HEK293 (cell line): ENCODE results near the gene LPAR6.

Source experiments
- SP2 ChIP-seq: fragments of 450-650 bp; formaldehyde crosslinking; IDR thresholded peaks from 2 replicates; pipeline ENCODE4 v1.5.1; 2016; ENCODE audit warnings: missing biosample characterization, missing genetic modification characterization
- ZBTB1 ChIP-seq: fragments of 450-650 bp; formaldehyde crosslinking; IDR thresholded peaks from 2 replicates; pipeline ENCODE4 v1.5.1; 2016; ENCODE audit warnings: missing biosample characterization, missing genetic modification characterization
- ZNF23 ChIP-seq: fragments of 450-650 bp; formaldehyde crosslinking; IDR thresholded peaks from 2 replicates; pipeline ENCODE4 v1.5.1; 2016; ENCODE audit warnings: missing biosample characterization, missing genetic modification characterization, borderline replicate concordance
- ZNF501 ChIP-seq: fragments of 450-650 bp; formaldehyde crosslinking; IDR thresholded peaks from 2 replicates; pipeline ENCODE4 v1.5.1; 2016; ENCODE audit warnings: missing biosample characterization, missing genetic modification characterization
- ZNF529 ChIP-seq: fragments of 450-650 bp; formaldehyde crosslinking; IDR thresholded peaks from 2 replicates; pipeline ENCODE4 v1.5.1; 2017; ENCODE audit warnings: missing genetic modification characterization, missing biosample characterization; ENCODE audit not compliant: insufficient replicate concordance
- ZNF549 ChIP-seq: fragments of 450-650 bp; IDR thresholded peaks from 2 replicates; pipeline ENCODE4 v1.5.1; 2018; ENCODE audit warnings: missing biosample characterization, missing genetic modification characterization, mild to moderate bottlenecking, inconsistent platforms, moderate library complexity
- TF ChIP-seq, protein P1 (sequence below): fragments of 450-650 bp; formaldehyde crosslinking; IDR thresholded peaks from 2 replicates; pipeline ENCODE4 v1.5.1; 2016; ENCODE audit warnings: missing biosample characterization, missing genetic modification characterization
- TF ChIP-seq, protein P2 (sequence below): fragments of 450-650 bp; formaldehyde crosslinking; optimal IDR thresholded peaks from 2 replicates; pipeline ENCODE3; 2016; ENCODE audit warnings: missing biosample characterization, mild to moderate bottlenecking, missing genetic modification characterization

- TF ChIP-seq ZNF23 (tag by site-specific recombination) (no peak), ZNF549 (no peak), ZNF529 (tag by site-specific recombination) (no peak), ZBTB1 (tag by site-specific recombination) (no peak), SP2 (tag by site-specific recombination) (no peak), ZNF501 (tag by site-specific recombination) (no peak)
- TF ChIP-seq, protein P1, sequence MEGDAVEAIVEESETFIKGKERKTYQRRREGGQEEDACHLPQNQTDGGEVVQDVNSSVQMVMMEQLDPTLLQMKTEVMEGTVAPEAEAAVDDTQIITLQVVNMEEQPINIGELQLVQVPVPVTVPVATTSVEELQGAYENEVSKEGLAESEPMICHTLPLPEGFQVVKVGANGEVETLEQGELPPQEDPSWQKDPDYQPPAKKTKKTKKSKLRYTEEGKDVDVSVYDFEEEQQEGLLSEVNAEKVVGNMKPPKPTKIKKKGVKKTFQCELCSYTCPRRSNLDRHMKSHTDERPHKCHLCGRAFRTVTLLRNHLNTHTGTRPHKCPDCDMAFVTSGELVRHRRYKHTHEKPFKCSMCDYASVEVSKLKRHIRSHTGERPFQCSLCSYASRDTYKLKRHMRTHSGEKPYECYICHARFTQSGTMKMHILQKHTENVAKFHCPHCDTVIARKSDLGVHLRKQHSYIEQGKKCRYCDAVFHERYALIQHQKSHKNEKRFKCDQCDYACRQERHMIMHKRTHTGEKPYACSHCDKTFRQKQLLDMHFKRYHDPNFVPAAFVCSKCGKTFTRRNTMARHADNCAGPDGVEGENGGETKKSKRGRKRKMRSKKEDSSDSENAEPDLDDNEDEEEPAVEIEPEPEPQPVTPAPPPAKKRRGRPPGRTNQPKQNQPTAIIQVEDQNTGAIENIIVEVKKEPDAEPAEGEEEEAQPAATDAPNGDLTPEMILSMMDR (tag by site-specific recombination): no peak
- TF ChIP-seq, protein P2, sequence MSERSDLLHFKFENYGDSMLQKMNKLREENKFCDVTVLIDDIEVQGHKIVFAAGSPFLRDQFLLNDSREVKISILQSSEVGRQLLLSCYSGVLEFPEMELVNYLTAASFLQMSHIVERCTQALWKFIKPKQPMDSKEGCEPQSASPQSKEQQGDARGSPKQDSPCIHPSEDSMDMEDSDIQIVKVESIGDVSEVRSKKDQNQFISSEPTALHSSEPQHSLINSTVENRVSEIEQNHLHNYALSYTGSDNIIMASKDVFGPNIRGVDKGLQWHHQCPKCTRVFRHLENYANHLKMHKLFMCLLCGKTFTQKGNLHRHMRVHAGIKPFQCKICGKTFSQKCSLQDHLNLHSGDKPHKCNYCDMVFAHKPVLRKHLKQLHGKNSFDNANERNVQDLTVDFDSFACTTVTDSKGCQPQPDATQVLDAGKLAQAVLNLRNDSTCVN (tag by site-specific recombination): no peak
Observed at GRCh38 chr13:48446464-48446863, 33.6 kb upstream of the LPAR6 start.
